Tibial nerve (tissue), 4 donors: ENCODE results near the gene CAPZA1. TPM values are rescaled to one million over a fixed set of nuclear protein-coding genes. Genes with fewer than 3 reads are reported as not detected.
A peak's percentile ranks its signal among the peaks of the same experiment; 100 is the strongest.

Experiments
- DNase-seq, 2 donors: peaks; one replicate each; pipeline ENCODE4 v3.0.0-alpha.2; 2019; ENCODE audit warnings: low spot score in 2 of 2
- H3K27ac ChIP-seq, 4 donors: fragments of 200-600 bp; sonication (generic) in 3 of 4; one replicate each; pipeline ENCODE4 v1.5.1; 2017 to 2019; ENCODE audit warnings: mild to moderate bottlenecking in 1 of 4
- H3K27me3 ChIP-seq, 2 donors: fragments of 200-600 bp; sonication (generic) in 1 of 2; one replicate each; pipeline versions ENCODE4 v1.5.1 to v1.6.0; 2017 to 2019
- H3K36me3 ChIP-seq, 3 donors: fragments of 200-600 bp; sonication (generic); one replicate each; pipeline ENCODE4 v1.5.1; 2018 to 2019
- H3K4me1 ChIP-seq, 4 donors: fragments of 200-600 bp; sonication (generic) in 3 of 4; one replicate each; pipeline ENCODE4 v1.5.1; 2017 to 2019
- H3K4me3 ChIP-seq, 4 donors: fragments of 200-600 bp; sonication (generic) in 3 of 4; one replicate each; pipeline ENCODE4 v1.5.1; 2017 to 2019; ENCODE audit warnings: mild to moderate bottlenecking in 1 of 4, moderate library complexity in 1 of 4
- H3K9me3 ChIP-seq, 4 donors: fragments of 200-600 bp; sonication (generic) in 3 of 4; one replicate each; pipeline ENCODE4 v1.5.1; 2017 to 2019
- EP300 ChIP-seq, 2 donors: sonication (generic); formaldehyde crosslinking; IDR thresholded peaks; one replicate each; pipeline ENCODE4 v1.6.1; 2017; ENCODE audit warnings: antibody characterized with exemption in 2 of 2, mild to moderate bottlenecking in 1 of 2
- POLR2A ChIP-seq, 2 donors: fragments of 450-650 bp; IDR thresholded peaks; one replicate each; pipeline ENCODE4 v1.6.1; 2017; ENCODE audit warnings: antibody characterized with exemption in 2 of 2, mild to moderate bottlenecking in 2 of 2, moderate library complexity in 2 of 2
- WGBS, 2 donors: methylation state at CpG; one replicate each; pipeline ENCODE4 v1.1.5; 2018; 5-methylcytosine and 5-hydroxymethylcytosine counted together
- total RNA-seq, 4 donors: library from RNA; depleted of rRNA; stranded (reverse); fragments of >200 nt; gene quantifications; one replicate each; pipeline ENCODE4 v1.1.0, GENCODE V29; 2016
- TF ChIP-seq, protein P1 (sequence below), 5 experiments: fragments of 200-600 bp in 3 of 5; fragments of 450-650 bp in 2 of 5; sonication (generic) in 3 of 5; IDR thresholded peaks; one replicate each; pipeline ENCODE4 v1.5.1; 2016 to 2019; ENCODE audit warnings: antibody characterized with exemption in 5 of 5, mild to moderate bottlenecking in 3 of 5, moderate library complexity in 2 of 5

Gene CAPZA1
- total RNA-seq, 4 donors from 2014 or later, result 90.8 to 126 (median 114) TPM

DNA sequence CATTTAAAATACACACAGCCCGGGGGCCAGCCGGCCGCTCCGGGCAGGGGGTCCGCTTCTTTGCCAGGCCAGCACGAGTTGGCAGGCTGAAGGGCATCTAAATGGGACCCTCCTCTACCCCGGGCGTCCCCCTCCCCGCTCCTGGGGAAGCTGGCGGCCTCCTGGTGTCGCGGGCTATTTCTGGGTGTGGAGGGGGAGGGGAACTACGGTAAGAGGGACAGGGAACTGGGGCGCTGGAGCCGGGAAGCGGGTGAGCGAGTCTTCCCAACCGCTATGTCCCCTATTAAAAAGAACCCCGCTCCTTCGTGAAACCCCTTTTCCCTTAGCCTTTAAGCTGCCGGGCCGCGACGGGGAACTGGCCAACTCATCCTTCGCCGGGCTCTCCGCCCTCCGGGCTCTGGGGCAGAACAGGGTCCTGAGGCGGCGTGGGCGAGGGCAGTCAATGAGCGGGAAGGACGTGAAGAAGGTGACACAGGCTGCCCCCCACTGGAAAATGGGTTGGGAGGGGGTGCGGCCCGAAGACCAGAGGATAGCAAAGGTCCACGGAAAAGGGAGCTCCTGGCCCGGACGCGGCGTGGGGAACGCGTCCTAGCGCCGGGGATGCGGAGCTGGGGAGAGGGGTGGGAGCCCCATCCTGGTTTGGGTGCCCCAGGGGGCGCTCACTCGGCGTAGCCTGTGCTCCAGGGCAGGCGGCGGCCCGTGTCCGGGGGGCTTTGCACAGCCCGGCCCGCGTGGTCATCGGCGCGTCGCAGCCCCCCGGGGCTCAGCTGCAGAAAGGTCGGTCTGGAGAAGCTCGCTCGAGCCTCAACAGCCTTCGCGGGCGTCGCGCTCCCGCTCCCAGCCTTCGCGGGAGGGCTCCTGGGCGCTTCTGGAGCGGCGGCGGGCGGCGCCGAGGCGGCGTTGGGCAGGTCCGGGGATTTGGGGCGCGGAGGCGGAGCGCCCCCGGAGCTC is 95.0 kb downstream of the CAPZA1 start:
- DNase-seq, result no peak
- H3K9me3 ChIP-seq, result no peaks in the 10 kb centered on the region
- H3K27ac ChIP-seq, result peak overlapping the region in 3 of 4 donors; percentile 53 to 80 (median 55)
- H3K4me1 ChIP-seq, result peaks cover 0 to 32% (median 14%) of the 10 kb centered on the region in 4 donors
- H3K4me3 ChIP-seq, result peak overlapping the region; percentile 65 to 82 (median 81)
- WGBS, 2 donors, result 3 to 6% methylated on average over 22 to 45 of the region's 86 CpGs
- no peaks in the 10 kb centered on the region for H3K36me3 ChIP-seq
- H3K27me3 ChIP-seq, result peaks cover 0 to 4% of the 10 kb centered on the region in 2 donors
- no peak for TF ChIP-seq POLR2A (IDR thresholded peaks at IDR 0.05)
- TF ChIP-seq, protein P1, sequence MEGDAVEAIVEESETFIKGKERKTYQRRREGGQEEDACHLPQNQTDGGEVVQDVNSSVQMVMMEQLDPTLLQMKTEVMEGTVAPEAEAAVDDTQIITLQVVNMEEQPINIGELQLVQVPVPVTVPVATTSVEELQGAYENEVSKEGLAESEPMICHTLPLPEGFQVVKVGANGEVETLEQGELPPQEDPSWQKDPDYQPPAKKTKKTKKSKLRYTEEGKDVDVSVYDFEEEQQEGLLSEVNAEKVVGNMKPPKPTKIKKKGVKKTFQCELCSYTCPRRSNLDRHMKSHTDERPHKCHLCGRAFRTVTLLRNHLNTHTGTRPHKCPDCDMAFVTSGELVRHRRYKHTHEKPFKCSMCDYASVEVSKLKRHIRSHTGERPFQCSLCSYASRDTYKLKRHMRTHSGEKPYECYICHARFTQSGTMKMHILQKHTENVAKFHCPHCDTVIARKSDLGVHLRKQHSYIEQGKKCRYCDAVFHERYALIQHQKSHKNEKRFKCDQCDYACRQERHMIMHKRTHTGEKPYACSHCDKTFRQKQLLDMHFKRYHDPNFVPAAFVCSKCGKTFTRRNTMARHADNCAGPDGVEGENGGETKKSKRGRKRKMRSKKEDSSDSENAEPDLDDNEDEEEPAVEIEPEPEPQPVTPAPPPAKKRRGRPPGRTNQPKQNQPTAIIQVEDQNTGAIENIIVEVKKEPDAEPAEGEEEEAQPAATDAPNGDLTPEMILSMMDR (IDR thresholded peaks at IDR 0.05), result peak in 1 of 5 experiments; percentile 17

DNA sequence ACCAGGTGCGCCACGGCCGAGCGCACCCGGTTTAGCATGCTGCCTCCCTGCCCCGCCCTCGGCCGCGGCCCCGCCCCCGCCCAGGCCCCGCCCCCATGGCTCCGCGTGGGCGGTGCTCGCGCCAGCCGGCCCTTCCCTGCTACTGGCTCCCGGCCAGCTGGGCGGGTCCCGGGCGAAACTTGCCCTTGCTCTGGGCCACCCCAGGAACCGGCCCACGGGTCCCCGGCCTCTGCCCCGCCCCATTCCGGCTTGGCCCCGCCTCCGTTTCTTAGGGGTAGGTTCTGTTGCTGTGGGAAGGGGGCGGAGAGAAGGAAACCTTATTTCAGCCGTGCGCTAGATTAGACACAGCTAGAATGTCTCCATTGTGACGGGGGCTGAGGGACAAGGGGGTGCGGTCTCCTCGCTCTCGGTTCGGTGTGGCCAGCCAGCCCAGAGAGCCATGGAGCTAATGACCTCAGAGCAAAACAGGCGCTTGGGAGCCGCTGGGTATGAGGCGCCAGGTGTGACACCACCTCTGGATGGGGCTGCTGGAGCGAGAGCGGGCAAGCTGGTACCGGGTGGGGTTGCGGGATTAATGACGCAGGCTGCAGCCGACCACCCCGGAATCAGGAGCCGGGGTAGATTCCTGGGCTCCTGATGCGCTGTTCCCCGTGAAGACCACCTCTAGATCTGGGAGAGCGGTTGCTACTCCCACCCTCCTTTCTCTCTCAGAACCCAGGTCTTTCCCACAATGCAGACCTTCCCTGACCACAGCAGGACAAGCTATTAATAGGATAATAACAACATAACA is 95.8 kb downstream of the CAPZA1 start, which contains the start of gene PPM1J:
Gene PPM1J (minus strand): TSS at position 69 of the 790 bp plus-strand sequence. CDS start 31 bp downstream, at position 38.
- 0% methylated on average over 17 to 26 of the region's 51 CpGs for WGBS, 2 donors
- Histone ChIP-seq H3K36me3 (no peaks in the 10 kb centered on the region), H3K9me3 (no peaks in the 10 kb centered on the region), H3K27ac (peak within 1 kb of the TSS; percentile 53 to 80 (median 64)), H3K27me3 (peaks cover 0 to 4% of the 10 kb centered on the region in 2 donors), H3K4me1 (peaks cover 0 to 32% (median 14%) of the 10 kb centered on the region in 4 donors), H3K4me3 (peak within 1 kb of the TSS; percentile 65 to 82 (median 81))
- TF ChIP-seq, protein P1 (IDR thresholded peaks at IDR 0.05), result no peak
- TF ChIP-seq EP300 (IDR thresholded peaks at IDR 0.05), result peak in 1 of 2 donors; percentile 54
- peak in 1 of 2 donors; percentile 55 for TF ChIP-seq POLR2A (IDR thresholded peaks at IDR 0.05)
- DNase-seq, result peak; percentile 96 to 97

DNA sequence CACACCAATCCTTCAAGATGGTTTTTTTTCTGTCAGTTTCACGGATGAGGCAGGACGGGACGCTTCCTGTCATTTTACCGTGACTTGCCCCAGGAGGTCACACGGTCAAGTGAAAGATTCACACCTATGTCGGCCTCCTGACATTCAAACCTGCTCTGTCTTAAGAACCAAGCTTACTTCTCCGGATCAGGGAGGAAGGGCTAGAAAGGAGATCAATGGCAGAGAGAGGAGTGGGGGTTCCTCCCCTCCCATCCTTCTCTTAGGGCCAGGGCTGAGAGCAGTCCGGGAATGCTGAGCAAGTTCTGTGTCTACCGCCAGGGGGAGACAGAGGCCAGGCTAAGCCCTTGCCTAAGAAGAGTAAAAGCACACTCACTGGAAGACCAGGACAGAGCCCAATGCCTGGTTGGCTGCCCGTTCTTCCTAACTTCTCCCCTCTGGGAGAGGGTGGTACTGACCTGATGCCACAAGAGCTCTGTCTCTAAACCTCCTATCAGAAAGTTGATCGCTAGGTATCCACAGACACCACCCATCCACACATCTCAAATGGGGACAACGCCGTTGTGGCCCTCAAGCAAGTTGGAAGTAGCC is 96.6 kb downstream of the CAPZA1 start:
- H3K4me3 ChIP-seq, result peak overlapping the region; percentile 51 to 82 (median 73)
- peak; percentile 66 to 85 for DNase-seq
- H3K9me3 ChIP-seq, result no peaks in the 10 kb centered on the region
- H3K27ac ChIP-seq, result peak overlapping the region; percentile 53 to 80 (median 64)
- WGBS, 2 donors, result 12 to 18% methylated on average over 13 of the region's 13 CpGs
- TF ChIP-seq EP300 (IDR thresholded peaks at IDR 0.05) (no peak), POLR2A (IDR thresholded peaks at IDR 0.05) (no peak)
- TF ChIP-seq, protein P1 (IDR thresholded peaks at IDR 0.05), result peak; percentile 87 to 95 (median 92)
- H3K27me3 ChIP-seq, result peaks cover 0 to 4% of the 10 kb centered on the region in 2 donors
- peaks cover 0 to 32% (median 14%) of the 10 kb centered on the region in 4 donors for H3K4me1 ChIP-seq
- no peaks in the 10 kb centered on the region for H3K36me3 ChIP-seq

DNA sequence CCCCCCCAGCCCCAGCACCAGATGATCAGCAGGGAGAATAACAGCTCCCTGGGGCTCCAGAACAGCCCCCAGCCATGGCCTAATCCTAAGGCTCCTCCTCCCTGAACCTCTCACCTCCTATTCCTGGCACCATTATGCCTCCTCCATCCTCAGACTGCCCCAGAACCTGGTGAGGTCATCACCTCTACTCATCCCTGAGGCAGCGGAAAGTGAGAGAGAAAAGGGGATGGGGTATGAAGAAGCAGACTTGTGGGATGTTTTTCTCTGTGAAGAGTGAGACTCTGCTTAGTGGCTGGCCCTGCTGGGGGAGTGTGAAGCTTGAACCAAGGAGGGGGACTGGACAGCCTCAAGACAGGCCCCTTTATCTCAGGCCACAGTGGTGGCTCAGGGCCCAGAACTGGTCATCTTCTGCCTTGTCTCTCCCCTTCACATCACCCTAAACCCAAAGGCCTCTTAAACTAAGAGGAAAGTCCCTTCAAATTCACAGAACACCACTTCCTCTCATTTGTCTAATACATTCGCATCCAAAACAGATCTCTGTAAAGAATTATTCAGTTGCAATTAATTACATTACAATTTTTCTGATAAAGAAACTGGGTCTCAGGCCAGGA is 97.7 kb downstream of the CAPZA1 start:
- 88 to 95% methylated on average over 2 of the region's 2 CpGs for WGBS, 2 donors
- no peaks in the 10 kb centered on the region for H3K36me3 ChIP-seq
- peaks cover 0 to 38% (median 18%) of the 10 kb centered on the region in 4 donors for H3K4me1 ChIP-seq
- TF ChIP-seq, protein P1 (IDR thresholded peaks at IDR 0.05), result no peak
- peaks cover 0 to 4% of the 10 kb centered on the region in 2 donors for H3K27me3 ChIP-seq
- DNase-seq, result no peak
- no peak overlapping the region for H3K27ac ChIP-seq
- H3K9me3 ChIP-seq, result no peaks in the 10 kb centered on the region
- no peak overlapping the region for H3K4me3 ChIP-seq
